GM23338 (cell line): ENCODE results near the gene CDH4. TPM values are rescaled to one million over a fixed set of nuclear protein-coding genes. Genes with fewer than 3 reads are reported as not detected.

ENCODE experiments used
- ATAC-seq: fragments of 200-7000 bp; cut with Tn5 transposase; 3 replicates; pipeline ENCODE4 v1.9.1; 2020
- DNase-seq: peaks from one replicate; pipeline ENCODE4 v3.0.0-alpha.2; 2015; ENCODE audit warnings: low spot score
- H2AFZ ChIP-seq: fragments of 200-600 bp; sonication (generic); 2 replicates; pipeline ENCODE4 v1.8.0; 2016; ENCODE audit warnings: antibody characterized with exemption, mild to moderate bottlenecking, moderate library complexity
- H3F3A ChIP-seq: fragments of 200-600 bp; sonication (generic); replicated peaks from 2 replicates; pipeline ENCODE4 v1.8.0; 2017; ENCODE audit warnings: antibody characterized with exemption, mixed run types, low read depth
- H3K27ac ChIP-seq: fragments of 200-600 bp; sonication (generic); 2 replicates; pipeline ENCODE4 v1.6.1; 2016; ENCODE audit warnings: low read depth
- H3K27me3 ChIP-seq: fragments of 200-600 bp; sonication (generic); 2 replicates; pipeline ENCODE4 v1.8.0; 2016; ENCODE audit warnings: mild to moderate bottlenecking, mixed run types, moderate library complexity; ENCODE audit not compliant: insufficient read depth
- H3K36me3 ChIP-seq: fragments of 200-600 bp; sonication (generic); 2 replicates; pipeline ENCODE4 v1.8.0; 2016; ENCODE audit warnings: mild to moderate bottlenecking; ENCODE audit not compliant: insufficient read depth
- H3K4me1 ChIP-seq: fragments of 200-600 bp; sonication (generic); 2 replicates; pipeline ENCODE4 v1.8.0; 2016; ENCODE audit warnings: mild to moderate bottlenecking, moderate library complexity; ENCODE audit not compliant: insufficient read depth
- H3K4me2 ChIP-seq: fragments of 200-600 bp; sonication (generic); 2 replicates; pipeline ENCODE4 v1.7.1; 2017; ENCODE audit warnings: mixed run types
- H3K4me3 ChIP-seq: fragments of 200-600 bp; sonication (generic); 2 replicates; pipeline ENCODE4 v1.6.1; 2016; ENCODE audit warnings: mixed run types
- H3K79me2 ChIP-seq: fragments of 200-600 bp; sonication (generic); replicated peaks from 2 replicates; pipeline ENCODE4 v1.8.0; 2017; ENCODE audit warnings: mild to moderate bottlenecking; ENCODE audit not compliant: insufficient read depth
- H3K9me2 ChIP-seq: fragments of 200-600 bp; sonication (generic); 2 replicates; pipeline ENCODE4 v1.8.0; 2017; ENCODE audit not compliant: insufficient read depth
- H4K20me1 ChIP-seq: fragments of 200-600 bp; sonication (generic); replicated peaks from 2 replicates; pipeline ENCODE4 v1.8.0; 2017; ENCODE audit warnings: mild to moderate bottlenecking; ENCODE audit not compliant: insufficient read depth
- H3K27ac Mint-ChIP-seq: 2 replicates; pipeline ENCODE4 v1.8.0; 2020; ENCODE audit warnings: inconsistent platforms, mild to moderate bottlenecking, moderate library complexity, mixed read lengths
- H3K27me3 Mint-ChIP-seq: 3 replicates; pipeline ENCODE4 v1.8.0; 2022; ENCODE audit warnings: low read depth, mild to moderate bottlenecking, moderate library complexity, mixed read lengths, inconsistent platforms; ENCODE audit not compliant: insufficient read depth, poor library complexity
- H3K36me3 Mint-ChIP-seq: 3 replicates; pipeline ENCODE4 v1.8.0; 2021; ENCODE audit warnings: low read depth, mild to moderate bottlenecking, inconsistent platforms, moderate library complexity, mixed read lengths
- H3K4me1 Mint-ChIP-seq: 3 replicates; pipeline ENCODE4 v1.8.0; 2020; ENCODE audit warnings: mild to moderate bottlenecking, inconsistent platforms, mixed read lengths
- H3K4me3 Mint-ChIP-seq: 3 replicates; pipeline ENCODE4 v1.8.0; 2021; ENCODE audit warnings: moderate library complexity, mild to moderate bottlenecking, inconsistent platforms, mixed read lengths
- H3K9me3 Mint-ChIP-seq: 3 replicates; pipeline ENCODE4 v1.8.0; 2020; ENCODE audit warnings: moderate library complexity, mild to moderate bottlenecking, inconsistent platforms, mixed read lengths
- CREB1 ChIP-seq: fragments of 250-450 bp; sonication (Bioruptor Pico); IDR thresholded peaks from 2 replicates; pipeline ENCODE4 v1.5.0; 2020; ENCODE audit warnings: low read depth, mild to moderate bottlenecking, moderate library complexity
- CTCF ChIP-seq, 2 experiments: fragments of 200-600 bp in 1 of 2; sonication (generic) in 1 of 2; conservative IDR thresholded peaks; 2 replicates each; pipeline versions ENCODE4 v1.5.1 to v1.6.1; 2016 to 2017; ENCODE audit warnings: antibody characterized with exemption in 2 of 2, low read depth in 2 of 2, mild to moderate bottlenecking in 2 of 2, moderate library complexity in 1 of 2
- ETS1 ChIP-seq: IDR thresholded peaks from 2 replicates; pipeline ENCODE4 v1.6.1; 2016; ENCODE audit warnings: antibody characterized with exemption
- EZH2 ChIP-seq: fragments of 200-600 bp; sonication (generic); IDR thresholded peaks from one replicate; pipeline ENCODE4 v1.8.0; 2017; ENCODE audit warnings: antibody characterized with exemption, mild to moderate bottlenecking, low read depth; ENCODE audit not compliant: unreplicated experiment
- EZH2phosphoT487 ChIP-seq: fragments of 200-600 bp; sonication (generic); IDR thresholded peaks from one replicate; pipeline ENCODE4 v1.8.1; 2018; ENCODE audit warnings: antibody characterized with exemption; ENCODE audit not compliant: unreplicated experiment
- JUNB ChIP-seq: IDR thresholded peaks from one replicate; pipeline ENCODE4 v1.6.1; 2016; ENCODE audit warnings: antibody characterized with exemption; ENCODE audit not compliant: unreplicated experiment
- NANOG ChIP-seq: IDR thresholded peaks from 2 replicates; pipeline ENCODE4 v1.6.1; 2016; ENCODE audit warnings: antibody characterized with exemption, borderline replicate concordance
- POLR2AphosphoS5 ChIP-seq: IDR thresholded peaks from 2 replicates; pipeline ENCODE4 v1.6.1; 2016; ENCODE audit warnings: antibody characterized with exemption, low read depth
- REST ChIP-seq: IDR thresholded peaks from one replicate; pipeline ENCODE4 v1.6.1; 2018; ENCODE audit warnings: antibody characterized with exemption; ENCODE audit not compliant: unreplicated experiment
- STAT1 ChIP-seq: IDR thresholded peaks from one replicate; pipeline ENCODE4 v1.6.1; 2016; ENCODE audit warnings: antibody characterized with exemption; ENCODE audit not compliant: unreplicated experiment
- ZNF114 ChIP-seq: fragments of 250-450 bp; sonication (Bioruptor Pico); IDR thresholded peaks from 2 replicates; pipeline ENCODE4 v1.5.0; 2020; ENCODE audit warnings: mild to moderate bottlenecking, moderate library complexity
- ZNF331 ChIP-seq: fragments of 250-450 bp; sonication (Bioruptor Pico); IDR thresholded peaks from 2 replicates; pipeline ENCODE4 v1.5.0; 2020; ENCODE audit warnings: low read depth, mild to moderate bottlenecking, moderate library complexity
- polyA plus RNA-seq: library from polyadenylated mRNA; unstranded; fragments of >200 nt; fragmentation: Nextera tagmentation; extraction: Ambion mirVana; gene quantifications from 2 replicates; pipeline ENCODE4 v1.2.1, GENCODE V29; 2016
- total RNA-seq: library from RNA; depleted of rRNA; stranded (reverse); fragments of >200 nt; shearing (Covaris generic); gene quantifications from 2 replicates; pipeline ENCODE4 v1.2.3, GENCODE V29; 2014
- TF ChIP-seq, protein P1 (sequence below): fragments of 250-450 bp; sonication (Bioruptor Pico); IDR thresholded peaks from 2 replicates; pipeline ENCODE4 v1.5.0; 2020; ENCODE audit warnings: mild to moderate bottlenecking, moderate library complexity

Gene CDH4
- total and polyA plus RNA-seq, 2 experiments from 2014 or later: 1.2 to 4.2 TPM

GRCh38 chr20:61723529-61724257, 471.6 kb downstream of the CDH4 start:
- Histone ChIP-seq H3K9me2 (no peaks in the 10 kb centered on the region), H3K4me1 (peaks cover 6% of the 10 kb centered on the region; the same call in 1 of the 2 replicates), H3K27ac (no peak overlapping the region), H2AFZ (no peak overlapping the region), H3K79me2 (no peaks in the 10 kb centered on the region), H3K4me3 (no peak overlapping the region), H3K36me3 (no peaks in the 10 kb centered on the region), H3K4me2 (no peak overlapping the region), H3F3A (no peaks in the 10 kb centered on the region), H3K27me3 (no peaks in the 10 kb centered on the region), H4K20me1 (no peaks in the 10 kb centered on the region)
- no peak for ATAC-seq
- TF ChIP-seq ZNF114 (CRISPR knock-in tag) (no peak), STAT1 (no peak), ETS1 (no peak), CREB1 (CRISPR knock-in tag) (no peak), JUNB (no peak), EZH2 (no peak), REST (no peak), EZH2phosphoT487 (no peak), CTCF (conservative IDR thresholded peaks at IDR 0.05; ENCODE audit: low read depth in 2 of 2) (no peak), NANOG (no peak), POLR2AphosphoS5 (no peak), ZNF331 (CRISPR knock-in tag) (no peak)
- TF ChIP-seq, protein P1, sequence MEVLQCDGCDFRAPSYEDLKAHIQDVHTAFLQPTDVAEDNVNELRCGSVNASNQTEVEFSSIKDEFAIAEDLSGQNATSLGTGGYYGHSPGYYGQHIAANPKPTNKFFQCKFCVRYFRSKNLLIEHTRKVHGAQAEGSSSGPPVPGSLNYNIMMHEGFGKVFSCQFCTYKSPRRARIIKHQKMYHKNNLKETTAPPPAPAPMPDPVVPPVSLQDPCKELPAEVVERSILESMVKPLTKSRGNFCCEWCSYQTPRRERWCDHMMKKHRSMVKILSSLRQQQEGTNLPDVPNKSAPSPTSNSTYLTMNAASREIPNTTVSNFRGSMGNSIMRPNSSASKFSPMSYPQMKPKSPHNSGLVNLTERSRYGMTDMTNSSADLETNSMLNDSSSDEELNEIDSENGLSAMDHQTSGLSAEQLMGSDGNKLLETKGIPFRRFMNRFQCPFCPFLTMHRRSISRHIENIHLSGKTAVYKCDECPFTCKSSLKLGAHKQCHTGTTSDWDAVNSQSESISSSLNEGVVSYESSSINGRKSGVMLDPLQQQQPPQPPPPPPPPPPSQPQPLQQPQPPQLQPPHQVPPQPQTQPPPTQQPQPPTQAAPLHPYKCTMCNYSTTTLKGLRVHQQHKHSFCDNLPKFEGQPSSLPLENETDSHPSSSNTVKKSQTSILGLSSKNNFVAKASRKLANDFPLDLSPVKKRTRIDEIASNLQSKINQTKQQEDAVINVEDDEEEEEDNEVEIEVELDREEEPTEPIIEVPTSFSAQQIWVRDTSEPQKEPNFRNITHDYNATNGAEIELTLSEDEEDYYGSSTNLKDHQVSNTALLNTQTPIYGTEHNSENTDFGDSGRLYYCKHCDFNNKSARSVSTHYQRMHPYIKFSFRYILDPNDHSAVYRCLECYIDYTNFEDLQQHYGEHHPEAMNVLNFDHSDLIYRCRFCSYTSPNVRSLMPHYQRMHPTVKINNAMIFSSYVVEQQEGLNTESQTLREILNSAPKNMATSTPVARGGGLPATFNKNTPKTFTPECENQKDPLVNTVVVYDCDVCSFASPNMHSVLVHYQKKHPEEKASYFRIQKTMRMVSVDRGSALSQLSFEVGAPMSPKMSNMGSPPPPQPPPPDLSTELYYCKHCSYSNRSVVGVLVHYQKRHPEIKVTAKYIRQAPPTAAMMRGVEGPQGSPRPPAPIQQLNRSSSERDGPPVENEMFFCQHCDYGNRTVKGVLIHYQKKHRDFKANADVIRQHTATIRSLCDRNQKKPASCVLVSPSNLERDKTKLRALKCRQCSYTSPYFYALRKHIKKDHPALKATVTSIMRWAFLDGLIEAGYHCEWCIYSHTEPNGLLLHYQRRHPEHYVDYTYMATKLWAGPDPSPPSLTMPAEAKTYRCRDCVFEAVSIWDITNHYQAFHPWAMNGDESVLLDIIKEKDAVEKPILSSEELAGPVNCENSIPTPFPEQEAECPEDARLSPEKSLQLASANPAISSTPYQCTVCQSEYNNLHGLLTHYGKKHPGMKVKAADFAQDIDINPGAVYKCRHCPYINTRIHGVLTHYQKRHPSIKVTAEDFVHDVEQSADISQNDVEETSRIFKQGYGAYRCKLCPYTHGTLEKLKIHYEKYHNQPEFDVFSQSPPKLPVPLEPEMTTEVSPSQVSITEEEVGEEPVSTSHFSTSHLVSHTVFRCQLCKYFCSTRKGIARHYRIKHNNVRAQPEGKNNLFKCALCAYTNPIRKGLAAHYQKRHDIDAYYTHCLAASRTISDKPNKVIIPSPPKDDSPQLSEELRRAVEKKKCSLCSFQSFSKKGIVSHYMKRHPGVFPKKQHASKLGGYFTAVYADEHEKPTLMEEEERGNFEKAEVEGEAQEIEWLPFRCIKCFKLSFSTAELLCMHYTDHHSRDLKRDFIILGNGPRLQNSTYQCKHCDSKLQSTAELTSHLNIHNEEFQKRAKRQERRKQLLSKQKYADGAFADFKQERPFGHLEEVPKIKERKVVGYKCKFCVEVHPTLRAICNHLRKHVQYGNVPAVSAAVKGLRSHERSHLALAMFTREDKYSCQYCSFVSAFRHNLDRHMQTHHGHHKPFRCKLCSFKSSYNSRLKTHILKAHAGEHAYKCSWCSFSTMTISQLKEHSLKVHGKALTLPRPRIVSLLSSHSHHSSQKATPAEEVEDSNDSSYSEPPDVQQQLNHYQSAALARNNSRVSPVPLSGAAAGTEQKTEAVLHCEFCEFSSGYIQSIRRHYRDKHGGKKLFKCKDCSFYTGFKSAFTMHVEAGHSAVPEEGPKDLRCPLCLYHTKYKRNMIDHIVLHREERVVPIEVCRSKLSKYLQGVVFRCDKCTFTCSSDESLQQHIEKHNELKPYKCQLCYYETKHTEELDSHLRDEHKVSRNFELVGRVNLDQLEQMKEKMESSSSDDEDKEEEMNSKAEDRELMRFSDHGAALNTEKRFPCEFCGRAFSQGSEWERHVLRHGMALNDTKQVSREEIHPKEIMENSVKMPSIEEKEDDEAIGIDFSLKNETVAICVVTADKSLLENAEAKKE (CRISPR knock-in tag): no peak
- no peak for DNase-seq
- Mint-ChIP-seq H3K4me1 (peaks cover 24% of the 10 kb centered on the region), H3K4me3 (no peak overlapping the region), H3K36me3 (no peaks in the 10 kb centered on the region), H3K27me3 (peaks cover 16% of the 10 kb centered on the region), H3K9me3 (no peaks in the 10 kb centered on the region), H3K27ac (no peak overlapping the region)
